ENCODE measurements around the gene THSD4.

GRCh38 chr15:71708741-71709140, 593.5 kb downstream of the THSD4 start:
- no peak for TF ChIP-seq POLR2AphosphoS5 (IDR thresholded peaks at IDR 0.05; ENCODE audit: borderline replicate concordance, low read depth, low read length)
- TF ChIP-seq EZH2 (IDR thresholded peaks at IDR 0.05), result no peak
- no peak for TF ChIP-seq FOXP2 (optimal IDR thresholded peaks at IDR 0.05; ENCODE audit: control extremely low read depth, extremely low read length, insufficient read depth)

All from SK-N-MC (cell line).